HG02798 (cell line): Measurements from ENCODE around the gene VEGFC.

Experiments
- ATAC-seq: cut with Tn5 transposase; IDR thresholded peaks from one replicate; pipeline ENCODE4 v1.9.1; 2021; ENCODE audit warnings: mild to moderate bottlenecking; ENCODE audit not compliant: unreplicated experiment, poor library complexity

Gene VEGFC

GRCh38 chr4:176635372-176636261 is 157.1 kb downstream of the VEGFC start:
- no peak for ATAC-seq
